HG03469 (cell line): Measurements from ENCODE around the gene TMEM86B.
"Not testable (repeated sequence)": the region's sequence is repeated elsewhere in the genome, so short reads cannot be mapped to it uniquely, and the experiment has no call there.

Experiments used
- ATAC-seq: cut with Tn5 transposase; IDR thresholded peaks from one replicate; pipeline ENCODE4 v1.9.1; 2021; ENCODE audit warnings: mild to moderate bottlenecking, moderate library complexity, moderate number of reproducible peaks; ENCODE audit not compliant: unreplicated experiment

The TMEM86B gene

DNA sequence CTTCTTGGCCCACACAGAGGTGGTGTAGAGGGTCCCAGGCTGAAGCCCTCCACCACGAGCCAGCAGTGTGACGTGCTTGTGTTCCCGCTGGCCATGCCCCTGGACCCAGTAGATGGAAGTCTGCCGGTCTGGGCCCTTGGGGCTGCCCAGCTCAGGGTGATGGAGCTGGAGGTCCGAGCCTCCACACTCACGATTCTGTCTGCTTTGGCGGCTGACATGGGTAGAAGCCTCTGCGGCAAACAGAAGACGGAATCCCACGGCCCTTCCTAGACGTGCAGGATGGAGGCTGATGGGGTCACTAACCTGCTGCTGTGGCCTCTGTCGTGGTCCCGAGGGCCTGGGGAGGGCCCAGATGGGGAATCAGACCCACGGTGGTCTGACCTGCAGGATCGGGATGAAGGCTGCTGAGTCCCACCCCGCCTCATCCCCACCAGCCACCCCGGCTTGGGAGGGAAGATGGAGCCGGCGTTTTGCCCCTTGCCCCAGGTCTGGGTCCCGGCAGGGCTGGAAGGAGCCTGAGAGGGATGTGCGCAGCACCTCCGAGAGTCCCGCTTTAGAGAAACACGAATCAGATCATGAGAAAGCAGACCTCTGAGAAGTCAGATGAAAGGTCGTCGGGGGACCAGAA, 4.4 kb downstream of the TMEM86B start:
- ATAC-seq, result no peak

DNA sequence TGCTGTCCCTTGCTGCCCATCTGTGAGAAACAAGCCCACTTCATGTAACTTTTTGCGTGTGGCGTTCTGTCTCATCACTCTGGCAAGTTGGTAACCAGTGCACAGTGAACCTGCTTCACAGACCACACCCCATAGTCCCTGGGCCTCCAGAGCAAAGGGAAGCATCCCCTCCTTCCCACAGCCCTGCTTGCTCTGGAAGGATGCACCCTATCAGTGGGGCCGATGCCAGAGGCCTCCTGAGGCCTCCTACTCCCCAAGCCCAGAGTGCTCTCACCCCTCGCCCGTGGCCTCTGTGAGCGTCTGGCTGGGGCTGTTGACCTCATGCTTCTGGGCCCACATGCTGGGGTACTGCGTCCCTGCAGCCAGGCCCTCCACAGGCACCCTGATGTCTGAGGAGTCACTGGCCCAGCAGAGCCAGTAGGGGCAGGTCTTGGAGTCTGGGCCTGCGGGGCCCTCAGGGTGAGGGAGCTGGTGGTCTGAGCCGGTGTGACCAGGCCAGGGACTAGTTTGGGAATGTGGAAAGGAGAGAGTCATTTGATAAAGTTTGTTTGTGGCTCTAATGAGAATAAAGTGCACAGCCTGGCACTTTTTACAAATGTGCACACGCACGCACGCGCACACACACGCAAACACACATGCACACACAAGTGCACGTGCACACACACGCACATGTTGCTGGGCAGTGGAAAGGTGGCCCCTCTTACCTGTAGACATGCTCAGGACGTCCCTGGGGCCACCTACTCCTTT, 5.1 kb downstream of the TMEM86B start:
- ATAC-seq, result no peak

DNA sequence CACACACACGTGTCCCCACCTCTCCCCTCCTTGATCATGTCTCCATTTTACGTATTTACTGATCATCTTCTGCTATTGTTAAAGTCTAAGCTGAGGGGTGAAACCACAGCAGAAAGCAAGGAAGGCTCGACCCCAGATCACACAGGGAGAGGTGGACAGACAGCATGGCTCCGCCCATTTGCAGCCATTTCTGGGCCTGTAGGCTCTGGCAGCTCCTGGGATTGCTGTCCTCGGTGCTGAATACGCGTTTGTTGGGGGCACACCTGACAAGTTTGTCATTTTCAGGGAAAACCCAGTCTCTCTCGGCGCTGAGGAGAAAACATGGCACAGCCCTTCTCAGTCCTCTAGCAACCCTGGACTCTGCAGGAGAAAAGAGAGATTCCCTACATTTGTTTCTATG, 8.0 kb downstream of the TMEM86B start:
- ATAC-seq, result no peak

DNA sequence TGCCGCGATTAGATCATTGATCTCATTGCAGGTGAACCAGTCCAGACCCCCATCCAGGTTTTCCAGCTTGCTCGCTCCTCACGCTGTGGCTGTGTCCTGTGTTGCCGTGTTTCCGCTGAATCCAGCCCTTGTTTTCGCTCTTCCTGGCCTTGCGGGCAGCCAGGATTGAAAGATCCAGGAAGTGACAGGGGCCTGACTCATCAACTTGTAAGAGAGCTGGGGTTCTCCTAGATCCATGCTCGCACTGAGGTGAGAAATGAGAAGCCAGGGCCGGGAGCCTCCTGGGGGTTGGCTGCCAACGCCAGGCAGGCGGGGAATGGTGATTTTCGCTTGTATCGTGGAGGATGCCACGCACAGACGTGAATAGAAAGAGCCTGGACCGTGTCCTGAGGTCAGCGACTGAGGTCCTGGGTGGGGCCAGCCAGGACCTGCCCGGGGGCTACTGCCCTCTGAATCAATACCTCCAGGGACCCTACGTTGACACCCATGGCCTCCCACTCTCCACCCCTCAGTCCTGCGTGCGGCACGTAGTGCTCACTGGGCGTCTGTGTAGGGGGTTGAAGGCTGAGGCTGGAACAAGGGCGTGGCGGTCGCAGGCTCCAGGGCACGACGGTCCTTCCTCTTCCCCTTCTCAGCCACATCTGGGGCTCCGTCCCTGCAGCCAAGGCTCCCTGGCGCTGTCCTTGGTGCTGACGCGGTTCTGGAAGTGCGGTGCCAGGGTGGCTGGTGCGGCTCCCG, 11.9 kb downstream of the TMEM86B start:
- no peak for ATAC-seq

DNA sequence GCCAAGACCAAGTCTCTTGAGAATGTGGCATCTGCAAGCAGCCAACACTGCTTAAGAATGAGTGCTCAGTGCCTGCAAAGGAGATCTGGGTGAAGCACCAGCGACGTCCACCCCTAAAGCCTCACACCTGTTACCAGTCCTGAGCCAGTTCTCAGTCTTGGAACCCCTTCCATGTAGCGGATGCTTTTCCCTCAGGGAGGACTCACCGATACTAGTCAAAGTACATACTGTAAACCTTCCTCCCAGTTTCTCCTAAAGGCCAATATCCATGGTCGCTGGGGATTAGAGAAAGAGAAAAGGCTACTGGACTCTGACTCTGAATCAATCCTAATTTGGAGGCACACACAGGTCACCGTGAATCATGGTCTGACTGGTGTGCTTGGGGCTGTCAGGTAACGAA, 15.0 kb downstream of the TMEM86B start:
- no peak for ATAC-seq

DNA sequence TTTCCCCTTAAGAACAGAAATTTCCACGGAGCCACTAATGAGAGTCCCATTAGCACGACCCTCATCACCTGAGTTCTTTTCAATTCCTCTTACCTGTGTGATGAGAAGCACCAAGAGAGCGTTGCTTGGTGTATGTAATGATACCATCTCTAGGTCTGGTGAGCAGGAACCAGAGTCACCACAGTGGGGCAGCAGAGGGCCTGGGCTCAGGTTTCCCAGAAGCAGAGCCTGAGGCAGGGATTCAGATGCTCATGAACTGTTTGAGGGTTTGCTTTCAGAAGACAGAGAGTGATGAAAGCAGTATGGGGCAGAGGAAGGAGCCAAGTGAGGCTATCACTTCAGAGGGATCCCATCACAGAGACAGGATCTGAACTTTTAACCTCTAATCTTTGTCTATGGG, 16.1 kb downstream of the TMEM86B start:
- no peak for ATAC-seq

DNA sequence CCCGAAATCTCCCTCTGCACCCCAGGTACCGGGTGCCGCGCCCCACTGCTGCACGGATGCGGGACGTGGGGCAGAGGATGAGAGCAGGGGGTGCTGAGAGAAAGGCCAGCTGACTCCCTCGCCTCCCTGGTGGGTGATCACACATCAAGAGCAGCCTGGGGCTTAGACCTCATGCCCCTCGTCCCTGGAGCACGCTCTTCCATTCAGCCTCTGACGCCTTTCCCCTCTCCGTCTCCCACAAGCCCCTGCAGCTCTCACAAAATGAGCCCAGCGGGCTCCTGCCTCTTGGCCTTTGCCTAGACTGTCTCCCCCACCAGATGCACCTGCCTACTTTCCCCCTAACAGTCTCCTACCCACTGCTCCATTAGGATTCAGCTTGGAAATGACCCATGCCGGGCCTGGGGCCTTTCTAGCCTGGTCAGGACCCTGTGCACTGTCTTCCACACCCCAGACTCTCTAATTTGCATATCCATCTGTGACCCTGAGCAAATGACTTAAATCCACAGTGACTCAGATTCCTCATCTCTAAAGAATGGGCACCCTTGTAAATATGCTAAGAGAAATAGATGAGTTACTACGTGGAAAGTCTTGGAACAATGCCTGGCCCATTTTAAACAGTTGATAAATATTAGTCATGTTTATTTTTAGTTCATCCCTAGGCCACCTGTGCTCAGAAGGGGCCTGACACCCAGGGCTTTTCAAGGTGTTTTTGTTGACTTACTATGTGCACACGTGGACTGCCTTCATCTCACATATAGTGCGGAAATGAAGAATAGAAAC, 18.7 kb downstream of the TMEM86B start:
- ATAC-seq, result no peak

DNA sequence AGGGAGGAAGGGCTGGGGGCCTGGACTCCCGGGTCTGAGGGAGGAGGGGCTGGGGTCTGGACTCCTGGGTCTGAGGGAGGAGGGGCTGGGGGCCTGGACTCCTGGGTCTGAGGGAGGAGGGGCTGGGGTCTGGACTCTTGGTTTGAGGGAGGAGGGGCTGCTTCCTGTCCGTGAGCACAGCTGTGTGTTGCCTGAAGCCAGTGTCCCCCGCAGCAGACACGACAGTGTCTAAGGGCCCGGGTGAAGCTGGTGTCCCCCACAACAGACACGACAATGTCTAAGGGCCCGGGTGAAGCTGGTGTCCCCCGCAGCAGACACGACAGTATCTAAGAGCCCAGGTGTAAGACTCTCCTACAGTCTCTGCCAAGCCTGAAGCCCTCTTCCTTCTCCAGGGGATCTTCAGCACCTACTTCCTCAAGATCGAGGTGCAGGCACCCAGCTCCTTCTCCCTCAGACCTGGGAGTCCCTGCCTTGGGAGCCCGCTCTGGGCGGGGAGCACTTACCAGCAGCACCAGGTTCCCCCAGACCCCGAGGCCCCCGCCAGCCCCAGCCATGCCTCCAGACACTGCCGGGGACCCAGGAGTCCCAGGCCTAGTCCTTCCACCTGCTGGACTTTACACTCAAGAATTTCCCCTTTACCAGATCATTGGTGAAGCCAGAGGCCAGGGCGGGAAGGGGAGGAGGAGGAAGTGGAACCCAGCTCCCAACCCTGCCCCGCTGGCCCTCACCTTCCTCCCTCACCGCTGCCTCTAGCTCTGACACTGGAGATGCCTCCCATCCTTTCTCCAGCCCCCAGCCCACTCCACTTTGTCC, 19.5 kb downstream of the TMEM86B start, which contains the start of gene PTPRH:
TSS of gene PTPRH (minus strand) at position 622 of the 813 bp plus-strand sequence. CDS start at position 554, 68 bp downstream.
- ATAC-seq, result no peak

DNA sequence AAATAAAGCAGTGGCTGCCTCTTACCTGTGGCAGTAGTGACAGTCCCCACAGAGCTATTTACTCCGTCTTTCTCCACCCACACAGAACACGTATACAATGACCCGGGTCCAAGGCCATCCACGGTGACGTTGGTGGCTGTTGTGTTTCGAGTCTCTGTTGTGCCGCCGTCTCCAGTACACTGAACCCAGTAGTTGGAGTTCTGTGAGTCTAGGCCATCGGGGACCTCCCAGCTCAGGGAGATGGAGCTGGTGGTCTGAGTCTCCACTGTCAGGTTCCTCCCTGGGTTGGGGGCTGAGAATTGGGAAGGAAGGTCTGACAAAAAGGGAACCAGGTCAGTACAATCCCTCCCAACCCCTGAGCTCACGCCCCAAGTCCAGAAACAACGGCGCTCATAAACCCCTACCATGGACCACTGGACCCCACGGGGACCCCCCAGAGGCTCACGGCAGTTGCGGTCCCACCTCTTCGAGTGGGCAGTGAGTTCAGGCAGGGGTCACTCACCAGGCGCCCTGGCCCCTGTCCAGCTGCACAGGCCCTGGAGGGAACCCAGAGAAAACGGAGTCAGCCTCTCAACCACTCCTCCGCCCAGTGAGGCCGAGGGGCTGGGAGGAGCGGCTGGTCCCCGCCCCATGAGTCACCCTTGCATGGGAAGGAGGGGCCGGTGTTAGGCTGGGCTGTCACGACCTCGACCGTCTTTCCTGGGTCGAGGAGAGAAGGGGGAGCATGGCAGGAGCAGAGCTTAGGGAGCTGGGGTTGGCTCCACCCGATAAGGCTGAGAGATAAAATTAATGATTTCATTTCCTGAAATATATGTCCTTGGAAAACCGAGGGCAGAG, 21.7 kb downstream of the TMEM86B start:
- no peak for ATAC-seq

DNA sequence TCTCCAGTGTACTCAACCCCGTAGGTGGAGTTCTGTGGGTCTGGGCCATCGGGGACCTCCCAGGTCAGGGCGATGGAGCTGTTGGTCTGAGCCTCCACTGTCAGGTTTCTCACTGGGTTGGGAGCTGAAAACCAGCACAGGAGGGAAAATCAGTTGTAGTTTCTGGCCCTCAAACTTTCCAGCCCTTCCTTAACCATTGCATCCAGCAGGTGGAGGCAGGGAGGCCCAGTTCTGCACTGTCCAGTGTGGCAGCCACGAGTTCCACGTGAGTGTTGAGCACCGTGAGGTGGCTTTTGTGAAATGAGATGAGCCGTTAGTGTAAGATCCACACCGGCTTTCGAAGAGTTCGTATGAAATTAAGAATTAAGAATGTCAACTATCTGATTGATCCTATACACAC, 26.4 kb downstream of the TMEM86B start:
- not testable (repeated sequence) for ATAC-seq

DNA sequence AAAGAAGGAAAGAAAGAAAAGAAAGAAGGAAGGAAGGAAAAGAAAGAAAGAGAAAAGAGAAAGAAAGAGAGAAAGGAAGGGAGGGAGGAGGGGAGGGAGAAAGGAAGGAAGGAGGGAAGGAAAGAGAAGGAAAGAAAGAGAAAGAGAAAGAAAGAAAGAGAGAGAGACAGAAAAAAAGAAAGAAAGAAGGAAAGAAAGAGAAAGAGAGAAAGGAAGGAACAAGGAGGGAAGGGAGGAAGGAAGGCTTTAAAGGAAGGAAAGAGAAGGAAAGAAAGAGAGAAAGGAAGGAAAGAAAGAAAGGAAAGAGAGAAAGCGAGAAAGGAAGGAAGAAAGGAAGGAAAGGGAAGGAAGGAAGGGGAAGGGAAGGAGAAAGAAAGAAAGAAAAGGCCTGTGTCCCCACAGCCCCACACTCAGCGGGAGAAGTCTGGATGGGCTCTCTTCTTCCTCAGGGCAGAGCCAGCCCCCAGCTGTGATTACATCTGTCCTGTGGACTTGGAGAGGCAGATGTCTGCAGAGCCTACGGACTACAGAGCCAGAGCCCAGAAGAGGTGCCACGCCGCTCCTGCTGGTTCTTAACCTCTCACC, 28.9 kb downstream of the TMEM86B start:
- ATAC-seq, result no peak

DNA sequence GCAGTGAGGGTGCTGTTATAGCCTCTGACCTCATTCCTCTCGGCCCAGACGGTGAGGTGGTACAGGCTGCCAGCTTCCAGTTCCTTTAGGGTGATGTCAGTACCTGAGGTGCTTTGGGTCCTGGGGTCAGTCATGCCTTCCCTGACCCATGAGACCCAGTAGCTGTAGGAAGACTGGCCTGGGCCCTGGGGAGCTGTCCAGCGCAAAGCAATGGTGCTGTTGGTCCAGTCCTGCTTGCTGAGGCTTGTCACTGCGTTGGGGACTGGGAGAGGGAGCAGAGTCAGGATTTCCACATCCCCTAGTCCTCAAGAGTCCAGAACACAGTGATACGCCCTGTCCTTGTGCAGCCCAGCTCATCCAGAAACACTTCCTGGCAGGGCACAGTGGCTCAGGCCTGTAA, 29.9 kb downstream of the TMEM86B start:
- ATAC-seq, result no peak

DNA sequence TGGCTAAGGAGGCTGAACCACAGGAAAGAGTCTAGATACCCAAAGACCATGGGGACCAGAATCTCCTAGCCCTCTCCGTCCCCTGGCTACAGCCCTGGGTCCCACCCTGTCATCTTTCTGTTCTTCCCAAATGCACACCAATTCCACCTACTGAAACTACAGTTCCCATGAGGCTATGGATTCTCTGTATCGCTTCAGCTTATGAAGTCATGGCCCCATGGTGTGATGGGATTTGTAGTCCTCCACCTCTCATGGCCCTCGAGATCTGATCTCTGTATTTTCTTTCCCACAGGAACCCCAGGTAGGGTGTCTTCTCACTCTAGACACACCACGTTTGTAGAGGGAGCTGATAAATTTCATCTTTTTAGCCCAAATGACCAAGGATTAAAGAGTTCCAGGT, 31.0 kb downstream of the TMEM86B start:
- ATAC-seq, result no peak

DNA sequence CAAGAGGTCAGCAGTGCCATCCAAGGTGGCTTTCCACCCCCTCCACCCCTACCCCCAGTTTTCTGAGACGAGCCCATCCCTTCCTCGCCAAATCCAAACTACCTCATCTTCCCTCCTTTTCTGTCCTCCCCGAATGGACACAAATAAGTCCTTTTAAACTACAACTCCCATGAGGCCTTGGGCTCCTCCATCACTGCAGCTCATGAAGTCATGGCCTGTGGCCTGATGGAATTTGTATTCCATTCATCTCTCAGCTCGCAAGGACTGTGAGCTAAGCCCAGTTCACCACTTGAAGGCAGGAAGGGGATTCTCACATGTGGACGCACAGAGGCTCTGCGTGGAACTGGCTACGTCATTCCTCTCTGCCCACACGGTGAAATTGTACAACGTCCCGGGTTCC, 31.8 kb downstream of the TMEM86B start:
- no peak for ATAC-seq

DNA sequence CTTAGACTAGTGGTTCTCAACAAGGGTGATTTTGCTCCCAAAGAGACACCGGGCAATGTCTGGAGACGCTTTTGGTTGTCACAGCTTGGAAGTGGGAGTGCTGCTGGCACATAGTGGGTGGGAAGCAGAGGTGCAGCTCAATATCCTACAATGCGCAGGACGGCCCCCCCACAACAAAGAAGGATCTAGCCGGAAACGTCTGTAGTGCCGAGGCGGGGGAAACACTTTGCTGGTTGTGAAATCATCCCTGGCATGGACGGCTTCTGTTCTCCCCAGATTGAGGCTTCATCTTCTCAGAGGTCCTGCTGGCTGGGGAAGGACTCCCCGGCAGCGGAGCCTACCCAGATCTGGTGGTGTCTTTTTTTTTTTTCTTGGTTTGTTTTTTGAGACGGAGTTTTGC, 35.1 kb downstream of the TMEM86B start:
- ATAC-seq, result no peak

DNA sequence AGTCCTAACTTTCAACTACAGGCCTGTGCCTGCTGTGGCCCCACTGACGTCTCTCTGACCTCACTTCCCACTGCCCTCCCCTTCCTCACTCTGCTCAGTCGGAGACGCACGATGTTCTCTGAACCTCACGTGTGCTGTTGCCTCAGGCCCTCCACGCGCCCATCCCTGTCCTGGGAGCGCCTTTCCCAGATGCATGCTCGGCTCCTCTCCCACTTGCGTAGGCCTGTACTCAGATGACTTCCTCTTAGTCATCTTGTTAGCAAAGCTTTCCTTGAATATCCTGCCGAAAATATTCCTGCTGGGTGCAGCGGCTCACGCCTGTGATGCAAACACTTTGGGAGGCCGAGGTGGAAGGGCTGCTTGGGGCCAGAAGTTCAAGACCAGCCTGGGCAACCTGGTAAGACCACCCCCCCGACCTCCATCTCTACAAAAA, 39.1 kb downstream of the TMEM86B start:
- no peak for ATAC-seq

DNA sequence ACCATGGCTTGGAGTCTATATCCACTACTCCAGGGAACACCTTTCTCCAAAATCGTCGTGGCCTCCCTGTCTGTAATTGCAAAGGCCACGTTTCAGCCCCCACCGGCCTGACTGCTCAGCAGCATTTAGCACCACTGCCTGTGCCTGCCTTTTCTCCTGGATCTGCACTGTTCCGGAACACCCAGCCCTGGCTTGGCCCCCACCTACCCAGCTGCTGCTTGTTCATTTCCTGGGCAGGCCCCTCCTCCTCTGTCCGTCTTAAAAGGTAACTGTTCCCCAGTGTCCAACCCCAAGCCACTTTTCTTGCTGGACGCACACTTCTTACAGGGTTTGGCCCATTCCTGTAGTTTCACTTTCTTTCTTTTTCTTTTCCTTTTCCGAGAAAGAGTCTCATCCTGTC, 39.9 kb downstream of the TMEM86B start:
- ATAC-seq, result no peak

DNA sequence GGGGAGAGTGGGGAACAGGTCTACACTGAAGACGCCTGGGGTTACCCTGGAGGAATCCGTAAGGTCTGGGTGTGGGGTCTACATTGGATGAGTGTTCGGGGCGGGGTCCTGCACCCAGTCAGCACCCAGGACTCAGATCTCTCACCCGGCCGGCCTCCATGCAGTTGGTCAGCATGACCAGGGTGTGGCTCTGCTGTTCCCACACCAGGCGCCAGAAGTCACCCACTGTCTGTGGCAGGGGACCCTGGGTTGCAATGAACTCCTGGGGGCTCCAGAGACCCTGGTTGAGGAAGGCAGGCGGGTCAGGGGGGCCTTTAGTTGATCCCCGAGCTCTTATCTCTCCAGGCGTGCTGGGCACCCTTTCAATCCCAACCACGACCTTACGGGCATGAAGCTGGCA, 42.5 kb downstream of the TMEM86B start:
- ATAC-seq, result no peak

DNA sequence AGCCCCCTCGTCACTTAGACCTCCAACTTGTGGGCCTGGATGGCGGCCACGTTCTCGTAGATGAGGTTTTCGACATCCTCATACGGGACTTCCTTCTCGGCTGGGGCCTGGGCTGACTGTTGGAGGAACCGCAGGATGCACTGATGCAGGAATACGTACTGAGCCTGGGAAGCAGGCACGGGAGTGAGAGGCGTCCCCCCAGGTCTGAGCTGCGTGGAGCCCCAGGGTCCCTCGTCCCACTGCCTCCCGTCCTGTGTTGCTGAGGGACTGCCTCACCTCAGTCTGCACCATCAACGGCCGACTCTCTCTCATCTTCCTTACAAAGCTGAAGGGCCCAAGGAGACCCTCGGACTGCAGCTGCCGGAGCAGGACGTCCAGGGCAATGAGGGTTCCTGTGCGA, 46.8 kb downstream of the TMEM86B start:
- no peak for ATAC-seq
